HL-60/S4 treated with phorbol 12-myristate 13-acetate at 8.2 ng/mL for 4 days and 3 days (cell line): Measurements from ENCODE around the gene SYNE1.

Experiments used
- in situ Hi-C: fragments of 300-500 bp; cut with MboI; formaldehyde crosslinking; loops from 2 replicates; pipeline ENCODE4 v1.15.0; 2022; ENCODE audit warnings: low sequenced_read_pairs

SYNE1 gene

GRCh38 chr6:152244998-152245630 lies 392.0 kb downstream of the SYNE1 start:
- in situ Hi-C loops, result no loop called here

- in situ Hi-C loops, result no loop called here
These were observed 396.0 kb downstream of the SYNE1 start for GRCh38 chr6:152241013-152241766.

- in situ Hi-C loops, result no loop called here
These were observed 396.7 kb downstream of the SYNE1 start for GRCh38 chr6:152240436-152240835.

GRCh38 chr6:152236370-152237097 lies 400.6 kb downstream of the SYNE1 start:
- in situ Hi-C loops, result no loop called here

GRCh38 chr6:152233547-152234320 lies 403.4 kb downstream of the SYNE1 start:
- in situ Hi-C loops, result no loop called here

- in situ Hi-C loops, result no loop called here
These were observed 404.5 kb downstream of the SYNE1 start for GRCh38 chr6:152232501-152233151.

GRCh38 chr6:152229330-152229729 lies 407.8 kb downstream of the SYNE1 start:
- in situ Hi-C loops, result no loop called here

- in situ Hi-C loops, result no loop called here
These were observed 411.0 kb downstream of the SYNE1 start for GRCh38 chr6:152226119-152226518.

- in situ Hi-C loops, result no loop called here
These were observed 411.8 kb downstream of the SYNE1 start for GRCh38 chr6:152225241-152225934.

GRCh38 chr6:152223636-152224035 lies 413.5 kb downstream of the SYNE1 start:
- in situ Hi-C loops, result no loop called here

- in situ Hi-C loops, result no loop called here
These were observed 415.1 kb downstream of the SYNE1 start for GRCh38 chr6:152221806-152222628.

GRCh38 chr6:152220786-152221185 lies 416.4 kb downstream of the SYNE1 start:
- in situ Hi-C loops, result no loop called here

- in situ Hi-C loops, result no loop called here
These were observed 418.3 kb downstream of the SYNE1 start for GRCh38 chr6:152218887-152219286.

GRCh38 chr6:152212437-152212836 lies 424.7 kb downstream of the SYNE1 start:
- in situ Hi-C loops, result no loop called here

- in situ Hi-C loops, result no loop called here
These were observed 428.0 kb downstream of the SYNE1 start for GRCh38 chr6:152209211-152209610.

- in situ Hi-C loops, result no loop called here
These were observed 429.0 kb downstream of the SYNE1 start for GRCh38 chr6:152207915-152208714.

GRCh38 chr6:152206072-152206818 lies 430.9 kb downstream of the SYNE1 start:
- in situ Hi-C loops, result no loop called here

GRCh38 chr6:152204591-152204990 lies 432.6 kb downstream of the SYNE1 start:
- in situ Hi-C loops, result no loop called here
